A549 (cell line): Measurements from ENCODE around the gene TAF12. TPM values are rescaled to one million over a fixed set of nuclear protein-coding genes. Genes with fewer than 3 reads are reported as not detected.

Experiments
- ATAC-seq, 2 experiments: fragments of 200-7000 bp in 1 of 2; fragments of >200 bp in 1 of 2; cut with Nextera tagmentation in 1 of 2; cut with Tn5 transposase in 1 of 2; 3 replicates each; pipeline versions ENCODE4 v1.8.0 to v1.9.1; 2018 to 2020; ENCODE audit warnings: mild to moderate bottlenecking in 1 of 2, moderate library complexity in 1 of 2
- CTCF ChIA-PET: fragments of 300-600 bp; sonication (Branson Sonifier 250); formaldehyde crosslinking; extraction: SDS; loops from one replicate; lab custom pipeline; 2021; ENCODE audit warnings: antibody characterized with exemption, inconsistent platforms; lab: Yijun Ruan, JAX
- POLR2A ChIA-PET: fragments of 350-600 bp; formaldehyde crosslinking; extraction: SDS; loops from one replicate; lab custom pipeline; 2021; ENCODE audit warnings: antibody characterized with exemption, inconsistent platforms; lab: Yijun Ruan, JAX
- DNase-seq, 2 experiments: peaks; one replicate each; pipeline versions ENCODE4 v3.0.0 to v3.0.0-alpha.2; 2011 to 2016; ENCODE audit warnings: low read depth in 1 of 2, low spot score in 1 of 2
- FAIRE-seq: peaks from 2 replicates; lab custom pipeline; 2011; peaks lifted over from hg19 to GRCh38; lab: Jason Lieb, UNC
- H3K27ac ChIP-seq, 2 experiments: fragments of >200 bp; sonication (Bioruptor Twin); formaldehyde crosslinking; 3 replicates each; pipeline ENCODE4 v1.5.1; 2016 to 2017
- H3K4me1 ChIP-seq: fragments of >200 bp; sonication (Bioruptor Twin); formaldehyde crosslinking; 3 replicates; pipeline ENCODE4 v1.6.1; 2016
- H3K4me2 ChIP-seq: fragments of >200 bp; sonication (Bioruptor Twin); formaldehyde crosslinking; 3 replicates; pipeline ENCODE4 v1.6.1; 2016
- H3K4me3 ChIP-seq: fragments of >200 bp; sonication (Bioruptor Twin); formaldehyde crosslinking; 3 replicates; pipeline ENCODE4 v1.5.1; 2016
- H3K9me3 ChIP-seq: fragments of >200 bp; sonication (Bioruptor Twin); formaldehyde crosslinking; 3 replicates; pipeline ENCODE4 v1.6.1; 2016
- CBX8 ChIP-seq: fragments of 200-600 bp; sonication (generic); IDR thresholded peaks from 2 replicates; pipeline ENCODE4 v1.6.1; 2016
- CEBPB ChIP-seq, 2 experiments: fragments of >200 bp in 1 of 2; sonication (Bioruptor Twin) in 1 of 2; formaldehyde crosslinking in 1 of 2; IDR thresholded peaks; 2 replicates each; pipeline ENCODE4 v1.6.1; 2012 to 2016
- EHMT2 ChIP-seq: fragments of 200-600 bp; sonication (generic); IDR thresholded peaks from 2 replicates; pipeline ENCODE4 v1.6.1; 2016; ENCODE audit warnings: antibody characterized with exemption, low read depth, mild to moderate bottlenecking, moderate library complexity
- ESRRA ChIP-seq: fragments of 150-350 bp; IDR thresholded peaks from 2 replicates; pipeline ENCODE4 v1.6.1; 2014; ENCODE audit warnings: mild to moderate bottlenecking, low read length, borderline replicate concordance
- FOSL2 ChIP-seq, 2 experiments: fragments of 450-650 bp in 1 of 2; fragments of >200 bp in 1 of 2; sonication (Bioruptor Twin) in 1 of 2; formaldehyde crosslinking; IDR thresholded peaks; 2 replicates each; pipeline versions ENCODE4 v1.5.0 to v1.6.1; 2016 to 2020; ENCODE audit warnings: mild to moderate bottlenecking in 1 of 2, moderate library complexity in 1 of 2
- FOXS1 ChIP-seq: fragments of 250-450 bp; sonication (Bioruptor Pico); IDR thresholded peaks from 2 replicates; pipeline ENCODE4 v1.5.0; 2020; ENCODE audit warnings: mild to moderate bottlenecking, moderate library complexity
- HDAC2 ChIP-seq: fragments of 200-600 bp; sonication (generic); IDR thresholded peaks from 2 replicates; pipeline ENCODE4 v1.6.1; 2016
- JUNB ChIP-seq: fragments of >200 bp; sonication (Bioruptor Twin); formaldehyde crosslinking; IDR thresholded peaks from 2 replicates; pipeline ENCODE4 v1.6.1; 2016
- KDM1A ChIP-seq: fragments of 200-600 bp; sonication (generic); IDR thresholded peaks from 2 replicates; pipeline ENCODE4 v1.6.1; 2016; ENCODE audit warnings: low read depth, mild to moderate bottlenecking
- MAZ ChIP-seq: fragments of 150-350 bp; IDR thresholded peaks from 2 replicates; pipeline ENCODE4 v1.6.1; 2014; ENCODE audit warnings: antibody characterized with exemption, low read depth, low read length, borderline replicate concordance
- NPAS2 ChIP-seq: fragments of 250-450 bp; sonication (Bioruptor Pico); IDR thresholded peaks from 2 replicates; pipeline ENCODE4 v1.8.0; 2022; ENCODE audit warnings: mild to moderate bottlenecking, moderate library complexity, borderline replicate concordance
- RAD21 ChIP-seq, 2 experiments: fragments of >200 bp in 1 of 2; sonication (Bioruptor Twin) in 1 of 2; formaldehyde crosslinking in 1 of 2; IDR thresholded peaks in 1 of 2; conservative IDR thresholded peaks in 1 of 2; 2 replicates in 1 of 2; 3 replicates in 1 of 2; pipeline ENCODE4 v1.6.1; 2012 to 2018; ENCODE audit warnings: inconsistent platforms in 1 of 2
- RARB ChIP-seq: fragments of 250-450 bp; sonication (Bioruptor Pico); IDR thresholded peaks from 2 replicates; pipeline ENCODE4 v1.8.0; 2021; ENCODE audit warnings: mild to moderate bottlenecking, moderate library complexity
- TFCP2L1 ChIP-seq: fragments of 250-450 bp; sonication (Bioruptor Pico); IDR thresholded peaks from 2 replicates; pipeline ENCODE4 v1.5.0; 2021; ENCODE audit warnings: mild to moderate bottlenecking
- ZSCAN20 ChIP-seq: fragments of 250-450 bp; sonication (Bioruptor Pico); IDR thresholded peaks from 2 replicates; pipeline ENCODE4 v1.8.0; 2022; ENCODE audit warnings: mild to moderate bottlenecking, moderate library complexity
- WGBS: methylation state at CpG from one replicate; pipeline ENCODE4 v1.1.6; 2017; ENCODE audit errors: missing lambda C conversion rate; 5-methylcytosine and 5-hydroxymethylcytosine counted together
- polyA plus RNA-seq, 4 experiments: library from polyadenylated mRNA; depleted of rRNA in 3 of 4; stranded (reverse); fragments of >200 nt; fragmentation: RNase III in 1 of 4; extraction: RNeasy Plus Mini Kit Qiagen cat#74134 plus additional on column Dnase treatment in 1 of 4; gene quantifications; 2 replicates in 3 of 4; 3 replicates in 1 of 4; pipeline ENCODE4 v1.2.3, GENCODE V29; 2011 to 2017
- TF ChIP-seq, protein P1 (sequence below): IDR thresholded peaks from 2 replicates; pipeline ENCODE4 v1.6.1; 2012; ENCODE audit warnings: low read depth, borderline replicate concordance
- TF ChIP-seq, protein P2 (sequence below): fragments of 200-600 bp; sonication (generic); IDR thresholded peaks from 2 replicates; pipeline ENCODE4 v1.6.1; 2016; ENCODE audit warnings: antibody characterized with exemption, mild to moderate bottlenecking, moderate library complexity
- TF ChIP-seq, protein P3 (sequence below): fragments of 250-450 bp; sonication (Bioruptor Pico); IDR thresholded peaks from 2 replicates; pipeline ENCODE4 v1.5.0; 2021; ENCODE audit warnings: mild to moderate bottlenecking, moderate library complexity, borderline replicate concordance
- TF ChIP-seq, protein P4 (sequence below): IDR thresholded peaks from 2 replicates; pipeline ENCODE4 v1.6.1; 2012
- TF ChIP-seq, protein P5 (sequence below): fragments of 450-650 bp; IDR thresholded peaks from 2 replicates; pipeline ENCODE4 v1.6.1; 2014; ENCODE audit warnings: antibody characterized with exemption

Gene TAF12
- polyA plus RNA-seq, 2 of the 4 experiments (the other 2 are of a cell fraction), result 15.8 to 38.3 TPM

DNA sequence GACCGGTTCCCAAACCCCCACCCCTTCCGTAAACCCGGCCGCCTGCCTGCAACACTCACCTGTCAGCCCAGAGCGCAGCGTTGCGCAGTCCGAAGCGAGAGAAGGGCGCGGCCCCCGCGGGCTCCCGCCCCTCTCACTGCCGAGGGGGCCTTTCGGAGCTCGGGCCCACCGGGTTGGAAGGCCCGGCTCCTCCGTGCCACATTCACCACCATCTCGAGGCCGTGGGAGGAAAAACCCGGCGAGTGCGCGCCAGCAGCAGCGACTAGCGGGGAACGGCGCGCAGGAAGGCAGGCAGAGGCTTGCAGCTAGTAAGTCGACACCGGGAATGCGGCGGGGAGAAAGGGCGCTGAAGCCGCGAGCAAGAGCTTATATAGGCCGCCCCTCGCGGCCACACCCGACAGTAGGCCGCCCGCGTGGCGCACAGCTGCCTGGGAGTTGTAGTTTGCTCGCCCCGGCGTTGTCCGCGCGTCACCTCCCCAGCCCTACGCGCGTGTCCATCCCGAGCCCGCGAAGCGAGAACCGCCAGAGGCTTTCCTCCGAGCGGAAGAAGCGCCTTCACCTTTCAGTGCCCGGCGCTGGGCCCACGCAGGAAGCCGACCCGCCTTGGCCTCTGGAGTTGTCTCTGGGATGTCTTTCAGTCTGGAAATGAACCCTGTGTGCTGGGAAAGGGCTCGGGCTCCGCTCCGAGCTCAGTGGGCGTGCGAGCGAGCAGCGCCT is 61.2 kb downstream of the TAF12 start (continued):
- TF ChIP-seq TFCP2L1 (peak; percentile 77; the same call in 1 of the 2 replicates), FOSL2 (IDR thresholded peaks at IDR 0.05) (no peak), FOSL2 (CRISPR knock-in tag; IDR thresholded peaks at IDR 0.05) (no peak; the same call in 1 of the 2 replicates), KDM1A (no peak), NPAS2 (no peak), ESRRA (no peak), CEBPB (IDR thresholded peaks at IDR 0.05) (no peak), MAZ (0 out of 2 replicates have a peak, but pooled peaks have one; percentile 58), HDAC2 (no peak), RAD21 (conservative IDR thresholded peaks at IDR 0.05 in 1 of 2, IDR thresholded peaks at IDR 0.05 in 1 of 2) (no peak), EHMT2 (no peak), ZSCAN20 (no peak), FOXS1 (CRISPR knock-in tag) (no peak), JUNB (no peak), RARB (CRISPR knock-in tag) (0 out of 2 replicates have a peak, but pooled peaks have one; percentile 38)
- TF ChIP-seq, protein P1, sequence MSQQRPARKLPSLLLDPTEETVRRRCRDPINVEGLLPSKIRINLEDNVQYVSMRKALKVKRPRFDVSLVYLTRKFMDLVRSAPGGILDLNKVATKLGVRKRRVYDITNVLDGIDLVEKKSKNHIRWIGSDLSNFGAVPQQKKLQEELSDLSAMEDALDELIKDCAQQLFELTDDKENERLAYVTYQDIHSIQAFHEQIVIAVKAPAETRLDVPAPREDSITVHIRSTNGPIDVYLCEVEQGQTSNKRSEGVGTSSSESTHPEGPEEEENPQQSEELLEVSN, result peak; percentile 79; the same call in 1 of the 2 replicates
- TF ChIP-seq, protein P2, sequence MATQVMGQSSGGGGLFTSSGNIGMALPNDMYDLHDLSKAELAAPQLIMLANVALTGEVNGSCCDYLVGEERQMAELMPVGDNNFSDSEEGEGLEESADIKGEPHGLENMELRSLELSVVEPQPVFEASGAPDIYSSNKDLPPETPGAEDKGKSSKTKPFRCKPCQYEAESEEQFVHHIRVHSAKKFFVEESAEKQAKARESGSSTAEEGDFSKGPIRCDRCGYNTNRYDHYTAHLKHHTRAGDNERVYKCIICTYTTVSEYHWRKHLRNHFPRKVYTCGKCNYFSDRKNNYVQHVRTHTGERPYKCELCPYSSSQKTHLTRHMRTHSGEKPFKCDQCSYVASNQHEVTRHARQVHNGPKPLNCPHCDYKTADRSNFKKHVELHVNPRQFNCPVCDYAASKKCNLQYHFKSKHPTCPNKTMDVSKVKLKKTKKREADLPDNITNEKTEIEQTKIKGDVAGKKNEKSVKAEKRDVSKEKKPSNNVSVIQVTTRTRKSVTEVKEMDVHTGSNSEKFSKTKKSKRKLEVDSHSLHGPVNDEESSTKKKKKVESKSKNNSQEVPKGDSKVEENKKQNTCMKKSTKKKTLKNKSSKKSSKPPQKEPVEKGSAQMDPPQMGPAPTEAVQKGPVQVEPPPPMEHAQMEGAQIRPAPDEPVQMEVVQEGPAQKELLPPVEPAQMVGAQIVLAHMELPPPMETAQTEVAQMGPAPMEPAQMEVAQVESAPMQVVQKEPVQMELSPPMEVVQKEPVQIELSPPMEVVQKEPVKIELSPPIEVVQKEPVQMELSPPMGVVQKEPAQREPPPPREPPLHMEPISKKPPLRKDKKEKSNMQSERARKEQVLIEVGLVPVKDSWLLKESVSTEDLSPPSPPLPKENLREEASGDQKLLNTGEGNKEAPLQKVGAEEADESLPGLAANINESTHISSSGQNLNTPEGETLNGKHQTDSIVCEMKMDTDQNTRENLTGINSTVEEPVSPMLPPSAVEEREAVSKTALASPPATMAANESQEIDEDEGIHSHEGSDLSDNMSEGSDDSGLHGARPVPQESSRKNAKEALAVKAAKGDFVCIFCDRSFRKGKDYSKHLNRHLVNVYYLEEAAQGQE, result peak; percentile 43; the same call in 1 of the 2 replicates
- TF ChIP-seq, protein P3, sequence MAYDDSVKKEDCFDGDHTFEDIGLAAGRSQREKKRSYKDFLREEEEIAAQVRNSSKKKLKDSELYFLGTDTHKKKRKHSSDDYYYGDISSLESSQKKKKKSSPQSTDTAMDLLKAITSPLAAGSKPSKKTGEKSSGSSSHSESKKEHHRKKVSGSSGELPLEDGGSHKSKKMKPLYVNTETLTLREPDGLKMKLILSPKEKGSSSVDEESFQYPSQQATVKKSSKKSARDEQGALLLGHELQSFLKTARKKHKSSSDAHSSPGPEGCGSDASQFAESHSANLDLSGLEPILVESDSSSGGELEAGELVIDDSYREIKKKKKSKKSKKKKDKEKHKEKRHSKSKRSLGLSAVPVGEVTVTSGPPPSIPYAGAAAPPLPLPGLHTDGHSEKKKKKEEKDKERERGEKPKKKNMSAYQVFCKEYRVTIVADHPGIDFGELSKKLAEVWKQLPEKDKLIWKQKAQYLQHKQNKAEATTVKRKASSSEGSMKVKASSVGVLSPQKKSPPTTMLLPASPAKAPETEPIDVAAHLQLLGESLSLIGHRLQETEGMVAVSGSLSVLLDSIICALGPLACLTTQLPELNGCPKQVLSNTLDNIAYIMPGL (CRISPR knock-in tag), result 0 out of 2 replicates have a peak, but pooled peaks have one; percentile 43

DNA sequence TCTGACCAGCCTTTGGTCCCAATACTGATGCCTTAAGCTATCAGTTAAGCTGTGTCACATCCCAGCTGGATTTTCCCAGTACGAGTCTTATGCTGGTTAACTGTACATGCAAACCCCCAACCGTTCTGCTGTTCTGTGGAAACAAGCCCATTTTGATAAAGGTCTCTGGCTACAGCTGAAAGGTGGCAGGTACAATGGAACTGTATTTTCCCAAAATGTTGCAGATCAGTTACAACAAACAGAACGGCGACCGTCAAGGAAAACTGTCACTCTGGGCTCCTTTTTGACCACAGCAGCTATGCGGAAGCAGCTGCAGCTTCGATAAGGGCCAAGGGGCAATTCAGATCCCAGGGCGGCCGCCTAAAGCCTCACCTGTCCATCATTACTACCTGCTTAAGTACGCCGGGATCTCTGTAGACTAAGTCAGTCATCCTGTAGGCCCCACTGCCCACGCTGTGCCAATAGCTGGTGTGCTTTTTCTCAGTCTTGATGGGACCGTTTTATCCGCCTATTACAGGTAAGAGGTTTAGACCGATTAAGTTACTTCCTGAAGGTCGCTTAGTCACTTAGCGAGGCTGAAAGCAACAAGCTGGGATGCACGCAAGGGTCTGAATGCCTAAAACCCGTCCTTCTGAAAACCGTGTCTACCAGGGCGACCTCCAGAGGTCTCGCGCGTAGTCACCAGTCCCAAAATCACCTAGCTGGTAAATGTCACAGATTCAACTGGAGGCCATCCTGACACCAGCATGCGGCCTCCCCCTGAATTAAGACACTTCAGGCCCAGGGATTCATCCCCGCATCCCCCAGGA is 61.9 kb downstream of the TAF12 start:
- Histone ChIP-seq H3K9me3 (no peaks in the 10 kb centered on the region), H3K27ac (peak overlapping the region; percentile 96 to 98), H3K4me3 (peak overlapping the region; percentile 99), H3K4me2 (peak overlapping the region; percentile 92), H3K4me1 (peaks cover 17% of the 10 kb centered on the region; the same call in 2 of the 3 replicates)
- FAIRE-seq (no peak), DNase-seq (peak in 1 of 2 experiments; percentile 39), ATAC-seq (peak; percentile 11 to 15; a peak in 5 of 6 replicates)
- ChIA-PET CTCF (interaction anchor here (0.6 to 5.7 kb wide), 6 partner anchors 22 to 62 kb away, joined by 3 to 25 read pairs (median 3); partner anchors contain the start of gene TRNAU1AP), POLR2A (interaction anchor here (0.5 to 2.7 kb wide), 21 partner anchors 12 to 345 kb away, joined by 3 to 34 read pairs (median 6); partner anchors contain the start of genes ATP5IF1, MED18, PHACTR4 and RNU11)
- WGBS, result 1% methylated on average over 16 of the region's 26 CpGs
- TF ChIP-seq, protein P4, sequence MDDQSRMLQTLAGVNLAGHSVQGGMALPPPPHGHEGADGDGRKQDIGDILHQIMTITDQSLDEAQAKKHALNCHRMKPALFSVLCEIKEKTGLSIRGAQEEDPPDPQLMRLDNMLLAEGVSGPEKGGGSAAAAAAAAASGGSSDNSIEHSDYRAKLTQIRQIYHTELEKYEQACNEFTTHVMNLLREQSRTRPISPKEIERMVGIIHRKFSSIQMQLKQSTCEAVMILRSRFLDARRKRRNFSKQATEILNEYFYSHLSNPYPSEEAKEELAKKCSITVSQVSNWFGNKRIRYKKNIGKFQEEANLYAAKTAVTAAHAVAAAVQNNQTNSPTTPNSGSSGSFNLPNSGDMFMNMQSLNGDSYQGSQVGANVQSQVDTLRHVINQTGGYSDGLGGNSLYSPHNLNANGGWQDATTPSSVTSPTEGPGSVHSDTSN, result 0 out of 2 replicates have a peak, but pooled peaks have one; percentile 20
- no peak for TF ChIP-seq CBX8
- TF ChIP-seq, protein P5, sequence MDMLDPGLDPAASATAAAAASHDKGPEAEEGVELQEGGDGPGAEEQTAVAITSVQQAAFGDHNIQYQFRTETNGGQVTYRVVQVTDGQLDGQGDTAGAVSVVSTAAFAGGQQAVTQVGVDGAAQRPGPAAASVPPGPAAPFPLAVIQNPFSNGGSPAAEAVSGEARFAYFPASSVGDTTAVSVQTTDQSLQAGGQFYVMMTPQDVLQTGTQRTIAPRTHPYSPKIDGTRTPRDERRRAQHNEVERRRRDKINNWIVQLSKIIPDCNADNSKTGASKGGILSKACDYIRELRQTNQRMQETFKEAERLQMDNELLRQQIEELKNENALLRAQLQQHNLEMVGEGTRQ, result no peak
- TF ChIP-seq, protein P3 (CRISPR knock-in tag), result no peak
